HL-60/S4 treated with phorbol 12-myristate 13-acetate at 8.2 ng/mL for 4 days and 3 days (cell line): Measurements from ENCODE around the gene TXNRD1.
"Not testable (repeated sequence)": the region's sequence is repeated elsewhere in the genome, so short reads cannot be mapped to it uniquely, and the experiment has no call there.

Experiments
- in situ Hi-C: fragments of 300-500 bp; cut with MboI; formaldehyde crosslinking; loops from 2 replicates; pipeline ENCODE4 v1.15.0; 2022; ENCODE audit warnings: low sequenced_read_pairs

TXNRD1 gene

DNA sequence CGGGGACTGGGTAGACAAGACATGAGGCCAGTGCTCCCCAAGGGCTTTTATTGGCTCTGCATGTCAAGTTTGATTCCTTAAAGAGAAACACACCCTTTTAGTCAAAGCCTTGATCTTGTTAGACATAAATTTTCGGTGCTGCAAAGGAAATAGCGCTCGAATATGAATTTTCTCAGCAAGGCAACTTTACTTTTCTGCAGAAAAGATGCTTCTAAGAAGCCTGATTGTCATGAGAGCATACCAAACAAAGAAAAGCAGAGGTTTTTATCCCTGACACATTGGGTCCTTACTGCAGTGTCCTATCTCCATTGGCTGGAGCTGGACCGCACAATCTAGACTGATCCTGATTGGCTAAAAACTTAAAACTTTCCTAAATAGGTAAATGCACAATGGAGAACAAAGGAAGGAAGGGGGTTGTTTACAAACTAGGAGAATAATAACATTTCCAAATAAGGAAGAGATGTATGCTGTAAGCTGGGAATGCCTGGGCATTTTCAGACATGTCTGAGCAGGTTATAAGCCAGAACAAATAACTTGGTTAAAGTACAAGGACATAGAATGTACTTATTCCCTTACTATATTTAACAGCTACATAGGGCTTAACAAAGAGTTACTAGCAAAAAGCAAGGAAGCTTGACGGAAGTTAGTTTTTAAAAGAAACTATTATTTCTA lies 17.2 kb downstream of the TXNRD1 start:
- in situ Hi-C loops = no loop called here

DNA sequence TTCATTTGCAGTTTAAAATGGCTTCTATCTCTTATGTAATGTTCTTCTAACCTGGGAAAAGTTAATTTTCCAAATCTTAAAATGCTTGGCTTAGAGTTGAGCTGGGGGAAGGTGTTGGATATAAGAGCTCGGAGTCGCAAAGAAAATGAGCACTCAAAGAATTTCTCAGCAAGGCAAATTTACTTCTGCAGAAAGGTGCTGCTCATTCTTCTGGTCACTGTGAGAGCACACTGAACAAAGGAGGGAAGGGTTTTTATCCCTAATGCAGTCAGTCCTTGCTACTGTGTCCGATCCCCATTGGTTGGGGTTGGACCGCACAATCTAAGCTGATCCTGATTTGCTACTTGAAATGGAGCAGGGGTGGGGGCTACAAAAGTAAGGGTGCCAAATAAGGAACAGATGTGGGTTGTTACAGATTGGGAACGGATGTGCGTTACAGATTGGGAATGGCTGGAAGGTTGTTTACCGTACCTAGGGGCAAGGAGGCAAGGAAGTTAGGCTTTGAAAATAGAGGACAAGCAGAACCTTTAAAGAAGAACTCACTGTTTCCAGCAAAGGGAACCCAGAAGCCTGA lies 19.4 kb downstream of the TXNRD1 start:
- in situ Hi-C loops = no loop called here

DNA sequence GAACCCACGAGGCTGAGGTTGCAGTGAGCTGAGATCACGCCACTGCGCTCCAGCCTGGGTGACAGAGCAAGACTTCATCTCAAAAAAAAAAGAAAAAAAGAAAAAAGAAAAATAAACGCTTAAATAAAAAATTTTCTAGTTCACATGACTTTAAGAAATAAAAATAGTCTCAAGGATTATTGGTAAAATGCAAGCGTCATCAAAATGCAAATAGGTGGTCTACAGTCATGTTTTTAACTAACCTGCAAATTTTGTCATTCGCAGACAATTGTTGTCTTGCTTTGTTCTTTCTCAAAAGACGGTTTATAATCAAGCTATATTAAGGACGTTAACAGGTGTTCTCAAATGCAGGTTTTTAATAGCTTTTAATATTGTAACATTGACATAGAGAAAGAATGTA lies 22.4 kb downstream of the TXNRD1 start:
- in situ Hi-C loops = no loop called here

DNA sequence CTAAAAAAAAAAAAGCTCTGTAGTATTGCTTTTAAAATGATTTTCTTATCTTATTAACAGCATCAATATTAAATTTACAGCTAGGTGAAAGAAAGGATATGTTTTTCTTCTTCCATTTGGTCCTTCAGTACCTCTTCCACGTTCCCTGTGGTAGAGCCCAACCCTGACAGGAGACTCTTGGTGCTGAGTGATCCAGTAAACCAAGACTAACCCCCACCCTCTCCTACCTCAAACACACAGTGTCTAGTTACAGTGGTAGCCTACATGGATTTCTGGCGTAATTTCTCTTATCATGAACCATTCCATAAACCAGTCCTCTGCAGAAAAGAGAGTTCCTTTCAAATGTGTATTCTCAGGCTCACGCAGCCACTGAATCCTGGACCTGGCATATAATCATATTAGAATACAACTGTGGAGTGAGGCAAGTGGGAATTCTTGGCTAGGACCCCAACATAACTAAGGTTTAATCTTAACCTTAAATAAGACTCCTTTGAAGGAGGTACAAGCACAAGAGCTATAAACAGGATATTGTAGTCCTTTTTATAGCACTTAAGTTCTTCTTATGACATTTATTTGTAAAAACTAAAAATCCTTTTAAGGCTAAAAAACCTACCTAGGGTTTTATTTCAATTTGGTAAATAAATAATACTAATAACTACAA lies 27.1 kb downstream of the TXNRD1 start:
- in situ Hi-C loops = no loop called here

DNA sequence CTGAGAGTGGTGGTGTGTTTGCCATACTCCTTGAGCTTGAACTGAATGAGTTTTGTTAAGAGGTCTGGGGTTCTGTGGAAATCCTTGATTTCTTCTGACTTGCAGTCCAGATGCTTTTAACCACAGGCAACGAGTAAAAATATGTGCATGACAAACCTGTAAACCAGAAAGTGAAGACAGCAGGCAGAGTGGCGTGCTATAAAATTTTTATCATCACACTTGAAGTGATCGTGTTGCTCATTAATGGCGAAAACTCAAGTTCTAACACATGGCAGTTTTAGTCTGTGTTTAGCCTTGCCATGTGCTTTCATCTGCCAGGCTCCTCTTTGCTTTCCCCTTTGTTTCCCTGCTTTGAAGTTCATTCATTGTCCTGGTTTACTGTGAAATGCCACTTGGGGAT lies 28.0 kb downstream of the TXNRD1 start:
- in situ Hi-C loops = no loop called here

DNA sequence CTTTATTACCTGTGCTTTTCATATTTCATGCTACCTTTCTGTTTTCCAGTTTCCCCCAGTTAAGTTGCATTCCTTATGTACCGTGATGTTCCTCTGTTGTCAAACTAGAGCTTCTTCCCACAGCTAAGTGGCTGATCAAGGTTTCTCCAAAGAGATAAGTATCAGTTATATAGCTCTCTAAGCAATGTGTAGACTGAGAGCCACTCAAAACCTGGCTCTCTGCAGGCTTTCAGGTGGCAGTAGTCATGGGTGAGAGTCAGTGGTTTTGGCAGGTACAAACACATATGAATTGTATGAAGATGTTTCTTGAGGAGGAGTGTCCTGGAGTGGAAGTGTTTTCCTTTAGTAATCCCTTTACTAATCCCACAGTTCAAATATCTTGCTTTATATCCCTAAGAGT lies 28.4 kb downstream of the TXNRD1 start:
- in situ Hi-C loops = no loop called here

DNA sequence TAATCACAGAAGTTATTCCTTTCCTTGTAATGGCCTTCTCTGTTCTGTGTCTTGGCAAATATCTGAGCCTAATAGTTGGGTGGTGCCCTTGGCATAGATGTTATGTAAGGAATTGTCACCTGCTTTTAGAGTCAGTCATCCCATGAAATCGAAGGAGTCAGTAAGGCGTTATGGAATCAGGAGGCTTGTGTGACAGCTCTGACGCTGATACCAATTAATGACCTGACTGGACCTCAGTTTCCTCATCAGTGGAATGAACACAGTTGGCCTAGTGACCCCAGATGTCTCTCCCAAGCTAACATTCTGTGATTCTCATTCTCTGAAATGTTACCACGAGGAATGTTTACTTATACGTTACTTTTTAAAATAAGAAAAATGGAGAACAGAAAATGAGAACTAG lies 32.1 kb downstream of the TXNRD1 start:
- in situ Hi-C loops = no loop called here

DNA sequence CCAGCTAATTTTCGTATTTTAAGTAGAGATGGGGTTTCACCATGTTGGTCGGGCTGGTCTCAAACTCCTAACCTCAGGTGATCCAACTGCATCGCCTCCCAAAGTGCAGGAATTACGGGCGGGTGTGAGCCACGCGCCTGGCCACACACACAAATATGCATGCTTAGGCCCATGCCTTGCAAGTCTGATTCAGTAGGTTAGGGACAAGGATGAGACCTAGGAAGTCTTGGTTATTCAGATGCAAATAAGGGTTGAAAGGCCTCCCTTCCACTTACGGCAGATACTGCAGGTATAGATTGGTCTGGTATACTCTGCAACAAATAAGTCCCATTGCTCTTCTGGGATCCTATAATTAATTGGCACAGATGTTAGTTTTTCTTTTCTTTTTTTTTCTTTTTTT lies 32.9 kb downstream of the TXNRD1 start:
- in situ Hi-C loops = no loop called here

DNA sequence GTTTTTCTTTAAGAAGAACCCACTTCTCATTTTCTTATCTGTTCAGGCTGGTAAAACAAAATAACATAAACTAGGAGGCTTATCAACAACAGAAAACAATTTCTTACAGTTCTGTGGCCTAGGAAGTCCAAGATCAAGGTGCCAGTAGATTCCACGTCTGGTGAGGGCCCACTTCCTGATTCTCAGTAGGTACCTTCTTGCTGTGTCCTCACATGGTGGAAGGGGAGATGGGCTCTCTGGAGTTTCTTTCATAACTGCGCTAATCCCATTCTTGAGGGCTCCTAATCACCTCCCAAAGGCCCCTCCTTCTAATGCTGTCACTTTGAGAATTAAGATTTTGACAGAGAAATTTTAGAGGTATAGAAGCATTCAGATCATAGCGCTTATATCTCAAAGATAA lies 33.4 kb downstream of the TXNRD1 start:
- in situ Hi-C loops = no loop called here

DNA sequence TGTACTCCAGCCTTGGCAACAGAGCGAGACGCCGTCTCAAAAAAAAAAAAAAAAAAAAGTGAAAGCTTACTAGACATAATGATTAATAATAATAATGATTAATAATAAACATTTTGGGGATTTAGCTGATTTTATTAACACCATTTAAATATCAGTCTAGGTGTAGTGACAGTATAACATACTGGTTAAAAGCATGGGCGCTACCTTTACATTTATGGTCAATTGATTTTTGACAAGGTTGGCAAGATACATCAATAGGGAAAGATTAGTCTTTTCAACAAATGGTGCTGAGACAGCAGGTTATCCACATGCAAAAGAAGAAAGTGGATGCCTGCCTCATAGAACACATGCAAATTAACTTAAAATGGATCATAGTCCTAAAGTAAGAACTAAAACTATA lies 34.3 kb downstream of the TXNRD1 start:
- in situ Hi-C loops = no loop called here

DNA sequence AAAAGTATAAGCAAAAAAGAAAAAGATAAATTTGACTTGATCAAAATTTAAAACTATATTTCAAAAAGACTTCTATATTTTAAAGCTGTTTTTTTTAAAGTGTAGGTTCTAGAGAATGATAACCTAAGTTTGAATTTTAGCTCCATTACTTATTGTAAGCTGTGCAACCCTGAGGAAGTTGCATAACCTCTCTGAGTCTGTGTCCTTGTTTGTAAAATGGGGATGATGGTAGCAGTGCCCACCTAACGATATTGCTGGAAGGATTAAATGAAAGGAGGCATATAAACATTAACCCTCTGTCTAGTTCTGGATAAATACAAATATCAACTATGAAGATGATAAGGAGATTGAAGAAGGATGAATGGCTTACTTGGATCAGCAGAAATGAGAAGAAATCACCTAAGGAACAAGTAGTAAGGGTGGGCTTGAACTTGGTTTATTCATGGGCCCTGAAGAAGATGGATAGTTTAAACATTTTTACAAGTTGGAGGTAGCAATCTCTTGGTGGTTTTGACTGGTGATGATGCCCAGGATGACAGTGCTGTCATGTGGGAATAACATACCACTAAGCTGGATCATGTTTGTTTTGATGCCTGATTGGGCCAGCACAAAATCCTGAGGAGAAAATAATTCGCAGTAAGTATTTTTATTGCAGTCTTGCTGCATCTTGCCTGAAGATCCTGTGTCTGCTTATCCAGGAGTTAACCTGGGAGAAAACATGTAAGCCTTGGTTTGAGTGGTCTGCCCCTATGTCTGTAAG lies 35.0 kb downstream of the TXNRD1 start:
- in situ Hi-C loops = no loop called here

DNA sequence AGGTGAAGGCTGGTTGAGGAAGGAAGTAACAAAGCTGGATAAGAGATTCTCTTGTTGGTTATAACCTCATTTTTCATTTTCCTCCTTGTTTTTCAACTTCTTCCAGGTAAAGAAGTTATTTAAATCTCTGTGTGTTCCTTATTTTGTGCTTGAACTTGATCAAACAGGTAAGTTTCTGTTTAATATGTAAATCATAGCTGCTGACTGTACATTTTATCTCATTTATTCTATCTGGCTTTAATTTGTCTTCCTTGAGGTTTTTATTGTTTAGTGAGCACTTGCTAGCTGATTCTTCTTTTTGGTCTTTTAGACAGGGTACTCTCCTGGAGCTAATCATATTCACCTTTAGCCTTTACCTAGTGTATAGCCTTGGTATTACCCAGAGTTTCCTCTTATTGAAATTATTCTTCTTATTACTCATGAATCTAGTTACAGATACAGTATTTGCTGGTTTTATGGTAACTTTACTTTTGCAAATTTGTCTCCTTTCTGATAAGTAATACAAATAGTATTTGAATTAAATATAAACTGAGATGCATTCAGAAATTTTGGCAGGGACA lies 42.4 kb downstream of the TXNRD1 start:
- in situ Hi-C loops = no loop called here

DNA sequence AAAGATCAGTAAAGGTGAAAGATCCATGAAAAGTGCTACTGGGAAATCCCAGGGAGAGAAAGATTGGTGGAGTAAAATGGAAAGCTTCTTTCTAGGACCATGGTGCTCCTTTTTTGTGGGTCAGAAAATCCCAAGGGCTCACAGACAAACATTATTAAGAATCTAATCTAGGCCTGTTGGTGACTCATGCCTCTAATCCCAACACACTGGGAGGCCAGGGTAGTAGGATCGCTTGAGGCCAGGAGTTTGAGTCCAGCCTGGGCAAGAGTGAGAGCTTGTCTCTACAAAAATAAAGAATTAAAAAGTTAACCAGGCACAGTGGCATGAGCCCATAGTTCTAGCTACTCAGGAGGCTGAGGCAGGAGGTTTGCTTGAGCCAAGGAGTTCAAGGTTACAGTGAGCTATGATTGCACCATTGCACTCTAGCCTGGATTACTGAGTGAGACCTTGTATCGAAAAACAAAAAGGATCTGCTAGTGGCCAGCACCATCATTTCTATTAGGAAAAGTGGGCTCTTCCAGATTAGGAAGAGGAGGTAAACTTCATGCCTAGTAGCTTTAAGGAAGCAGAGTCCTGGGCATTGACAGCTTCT lies 43.0 kb downstream of the TXNRD1 start:
- in situ Hi-C loops = no loop called here

DNA sequence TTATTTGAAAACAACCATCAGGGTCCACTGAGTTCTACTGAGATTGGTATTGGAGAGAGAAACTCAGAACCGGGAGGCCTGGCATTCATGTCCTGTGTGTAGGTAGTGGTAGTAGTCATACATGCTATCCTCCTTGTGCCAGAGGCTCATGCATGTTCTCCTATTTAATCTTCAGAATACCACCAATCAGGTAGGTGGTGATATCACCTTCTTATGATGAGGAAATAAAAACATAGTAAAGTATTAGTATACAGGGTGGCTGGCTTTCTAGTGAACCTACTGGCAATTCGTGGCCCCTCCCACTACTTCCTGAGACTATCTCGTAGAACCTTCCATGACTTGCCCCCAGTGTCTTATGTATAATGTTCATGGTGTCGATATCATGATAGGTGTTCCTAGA lies 47.4 kb downstream of the TXNRD1 start:
- in situ Hi-C loops = no loop called here

DNA sequence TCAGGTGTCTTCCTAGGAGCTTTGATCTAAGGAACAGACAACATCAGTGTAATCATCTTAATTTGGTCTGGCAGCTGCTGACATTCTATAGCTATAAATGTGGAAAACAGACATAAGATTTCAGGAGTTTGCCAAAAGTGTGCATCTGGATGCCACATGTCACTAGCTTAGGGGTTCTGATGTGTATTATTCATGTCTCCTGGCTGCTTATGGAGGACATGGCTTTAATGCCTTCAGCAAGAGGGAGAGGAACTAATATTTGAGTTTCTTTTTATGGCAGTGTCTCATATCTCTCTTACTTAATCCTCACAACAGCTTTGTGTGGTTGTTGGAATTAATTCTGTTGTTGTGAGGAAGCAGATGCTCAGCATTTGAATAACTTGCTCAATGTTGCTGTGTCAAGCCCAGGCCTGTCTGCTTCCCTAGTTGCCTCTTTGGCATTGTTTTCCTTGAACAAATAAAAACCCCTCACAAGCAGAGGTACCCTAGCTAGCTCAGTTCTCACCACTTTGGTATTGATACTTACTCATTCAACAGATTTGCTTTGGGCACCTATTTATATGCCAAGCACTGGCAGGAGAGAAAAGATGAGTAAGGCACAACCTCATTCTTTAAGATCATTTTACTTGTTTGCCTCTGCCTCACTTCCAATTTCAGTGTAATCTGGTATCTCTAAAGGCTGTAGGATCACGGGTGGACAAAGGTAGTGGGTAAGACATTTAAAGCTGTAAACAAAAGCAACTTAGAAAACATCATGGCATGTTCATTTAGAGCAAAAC lies 48.2 kb downstream of the TXNRD1 start:
- in situ Hi-C loops = no loop called here

DNA sequence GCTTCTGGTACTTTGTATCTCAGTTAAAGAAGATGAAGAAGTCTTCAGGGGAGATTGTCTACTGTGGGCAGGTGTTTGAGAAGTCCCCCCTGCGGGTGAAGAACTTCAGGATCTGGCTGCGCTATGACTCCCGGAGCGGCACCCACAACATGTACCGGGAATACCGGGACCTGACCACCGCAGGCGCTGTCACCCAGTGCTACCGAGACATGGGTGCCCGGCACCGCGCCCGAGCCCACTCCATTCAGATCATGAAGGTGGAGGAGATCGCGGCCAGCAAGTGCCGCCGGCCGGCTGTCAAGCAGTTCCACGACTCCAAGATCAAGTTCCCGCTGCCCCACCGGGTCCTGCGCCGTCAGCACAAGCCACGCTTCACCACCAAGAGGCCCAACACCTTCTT lies 49.9 kb downstream of the TXNRD1 start:
- in situ Hi-C loops = not testable (repeated sequence)

DNA sequence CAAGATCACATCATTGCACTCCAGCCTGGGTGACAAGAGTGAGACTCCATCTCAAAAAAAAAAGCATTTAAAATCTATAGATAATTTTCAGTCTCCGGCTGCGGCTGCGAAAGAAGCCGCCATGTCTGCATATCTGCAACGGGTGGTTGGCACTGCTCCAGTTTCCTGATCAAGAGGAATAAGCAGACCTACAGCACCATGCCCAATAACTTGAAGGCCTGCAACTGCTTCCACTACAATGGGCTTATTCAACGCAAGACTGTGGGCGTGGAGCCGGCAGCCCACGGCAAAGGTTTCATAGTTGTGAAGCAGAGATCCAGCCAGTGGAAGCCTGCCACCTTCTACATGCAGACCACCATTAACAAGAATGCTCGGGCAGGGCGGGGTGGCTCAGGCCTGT lies 57.4 kb downstream of the TXNRD1 start:
- in situ Hi-C loops = no loop called here

DNA sequence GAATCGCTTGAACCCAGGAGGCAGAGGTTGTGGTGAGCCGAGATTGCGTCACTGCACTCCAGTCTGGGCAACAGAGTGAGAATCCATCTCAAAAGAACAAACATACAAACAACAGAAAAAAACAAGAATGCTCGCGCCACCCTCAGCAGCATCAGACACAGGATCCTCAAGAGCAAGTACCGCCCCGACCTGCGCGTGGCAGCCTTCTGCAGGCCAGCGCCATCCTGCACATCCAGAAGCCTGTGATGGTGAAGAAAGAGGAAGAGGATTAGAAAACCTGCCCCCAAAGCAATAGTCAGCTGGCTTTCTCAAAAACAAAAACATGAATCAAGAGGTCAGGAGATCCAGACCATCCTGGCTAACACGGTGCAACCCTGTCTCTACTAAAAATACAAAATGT lies 57.9 kb downstream of the TXNRD1 start:
- in situ Hi-C loops = no loop called here

DNA sequence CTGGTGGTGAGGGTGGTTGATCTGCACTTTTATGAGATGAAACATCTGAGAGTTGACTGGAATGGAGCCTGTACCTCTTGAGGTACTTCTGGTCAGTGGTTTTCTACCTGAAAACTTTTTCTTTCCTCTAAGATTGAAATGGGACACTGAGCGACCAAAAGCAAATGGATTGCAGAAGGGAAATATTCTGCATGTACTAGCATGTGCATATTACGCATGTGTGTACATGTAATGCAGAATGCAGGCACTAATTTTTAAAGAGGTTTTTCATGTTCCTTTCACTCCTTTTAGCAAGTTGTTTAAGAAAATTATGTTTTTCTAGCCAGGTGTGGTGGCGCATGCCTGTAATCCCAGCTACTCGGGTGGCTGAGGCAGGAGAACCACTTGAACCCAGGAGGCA lies 59.2 kb downstream of the TXNRD1 start:
- in situ Hi-C loops = no loop called here

DNA sequence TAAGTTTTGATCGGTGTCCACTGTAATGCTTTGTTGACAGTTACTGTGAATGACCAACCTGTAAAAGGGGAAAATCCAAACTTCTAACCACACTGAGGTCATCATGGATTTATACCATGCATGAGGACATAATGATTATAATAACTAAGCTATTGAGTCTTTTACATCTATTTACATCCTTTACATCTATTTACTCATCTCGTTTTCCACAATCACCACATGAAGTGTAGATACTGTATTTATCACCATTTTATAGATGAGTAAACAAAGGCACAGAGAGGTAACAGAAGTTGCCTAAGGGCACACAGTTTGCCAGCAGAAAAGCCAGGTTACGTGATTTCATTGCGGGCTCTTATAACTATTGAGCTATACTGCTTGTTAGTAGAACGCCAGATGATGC lies 60.1 kb downstream of the TXNRD1 start:
- in situ Hi-C loops = no loop called here
